ENCODE results near the gene VTI1A.

Gene VTI1A

GRCh38 chr10:112593023-112593422 is 146.0 kb downstream of the VTI1A start:
- Histone ChIP-seq H3K4me3 (ENCODE audit: low read length in 2 of 2) (no peak overlapping the region), H3K27ac (ENCODE audit: low read depth in 2 of 2, low read length in 2 of 2) (no peak overlapping the region), H3K27me3 (ENCODE audit: control insufficient read depth in 2 of 2, insufficient read depth in 2 of 2, low read length in 2 of 2) (no peaks in the 10 kb centered on the region), H3K4me1 (ENCODE audit: control insufficient read depth in 2 of 2, insufficient read depth in 2 of 2, low read length in 2 of 2) (no peaks in the 10 kb centered on the region), H3K9ac (ENCODE audit: low read depth in 1 of 2, low read length in 2 of 2) (no peak overlapping the region), H3K36me3 (ENCODE audit: control insufficient read depth in 2 of 2, insufficient read depth in 2 of 2, low read length in 2 of 2) (no peaks in the 10 kb centered on the region), H3K9me3 (ENCODE audit: control insufficient read depth in 2 of 2, low read length in 2 of 2) (no peaks in the 10 kb centered on the region)

- Histone ChIP-seq H3K27me3 (ENCODE audit: control insufficient read depth in 2 of 2, insufficient read depth in 2 of 2, low read length in 2 of 2) (no peaks in the 10 kb centered on the region), H3K36me3 (ENCODE audit: control insufficient read depth in 2 of 2, insufficient read depth in 2 of 2, low read length in 2 of 2) (no peaks in the 10 kb centered on the region), H3K4me1 (ENCODE audit: control insufficient read depth in 2 of 2, insufficient read depth in 2 of 2, low read length in 2 of 2) (no peaks in the 10 kb centered on the region), H3K9me3 (ENCODE audit: control insufficient read depth in 2 of 2, low read length in 2 of 2) (no peaks in the 10 kb centered on the region), H3K9ac (ENCODE audit: low read depth in 1 of 2, low read length in 2 of 2) (no peak overlapping the region), H3K4me3 (ENCODE audit: low read length in 2 of 2) (no peak overlapping the region), H3K27ac (ENCODE audit: low read depth in 2 of 2, low read length in 2 of 2) (no peak overlapping the region)
Measured at GRCh38 chr10:112601214-112602090, 154.4 kb downstream of the VTI1A start.

DNA sequence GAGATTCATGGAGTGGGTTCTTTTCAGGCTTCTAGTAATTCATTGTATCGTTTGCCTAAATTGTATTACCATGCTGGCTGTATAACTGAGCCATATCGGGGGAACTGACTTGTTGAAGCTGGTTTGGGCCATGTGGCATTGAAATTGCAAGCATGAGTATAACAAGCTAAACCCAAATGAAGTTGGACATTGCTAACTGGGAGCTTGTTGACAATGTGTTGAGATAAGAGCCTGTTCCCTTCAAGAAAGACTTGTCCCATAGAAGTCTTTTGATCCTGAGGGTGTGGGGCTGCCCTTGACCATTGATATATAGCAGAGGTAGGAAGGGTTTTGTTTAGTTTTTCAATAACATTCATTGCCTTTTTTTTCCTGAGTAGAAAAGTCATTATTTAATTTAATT is 156.0 kb downstream of the VTI1A start:
- Histone ChIP-seq H3K4me3 (ENCODE audit: low read length in 2 of 2) (no peak overlapping the region), H3K9ac (ENCODE audit: low read depth in 1 of 2, low read length in 2 of 2) (no peak overlapping the region), H3K27ac (ENCODE audit: low read depth in 2 of 2, low read length in 2 of 2) (no peak overlapping the region), H3K9me3 (ENCODE audit: control insufficient read depth in 2 of 2, low read length in 2 of 2) (no peaks in the 10 kb centered on the region), H3K27me3 (ENCODE audit: control insufficient read depth in 2 of 2, insufficient read depth in 2 of 2, low read length in 2 of 2) (no peaks in the 10 kb centered on the region), H3K36me3 (ENCODE audit: control insufficient read depth in 2 of 2, insufficient read depth in 2 of 2, low read length in 2 of 2) (no peaks in the 10 kb centered on the region), H3K4me1 (ENCODE audit: control insufficient read depth in 2 of 2, insufficient read depth in 2 of 2, low read length in 2 of 2) (no peaks in the 10 kb centered on the region)

GRCh38 chr10:112605063-112605462 is 158.0 kb downstream of the VTI1A start:
- Histone ChIP-seq H3K4me1 (ENCODE audit: control insufficient read depth in 2 of 2, insufficient read depth in 2 of 2, low read length in 2 of 2) (no peaks in the 10 kb centered on the region), H3K36me3 (ENCODE audit: control insufficient read depth in 2 of 2, insufficient read depth in 2 of 2, low read length in 2 of 2) (no peaks in the 10 kb centered on the region), H3K9me3 (ENCODE audit: control insufficient read depth in 2 of 2, low read length in 2 of 2) (no peaks in the 10 kb centered on the region), H3K9ac (ENCODE audit: low read depth in 1 of 2, low read length in 2 of 2) (no peak overlapping the region), H3K4me3 (ENCODE audit: low read length in 2 of 2) (no peak overlapping the region), H3K27ac (ENCODE audit: low read depth in 2 of 2, low read length in 2 of 2) (no peak overlapping the region), H3K27me3 (ENCODE audit: control insufficient read depth in 2 of 2, insufficient read depth in 2 of 2, low read length in 2 of 2) (no peaks in the 10 kb centered on the region)

DNA sequence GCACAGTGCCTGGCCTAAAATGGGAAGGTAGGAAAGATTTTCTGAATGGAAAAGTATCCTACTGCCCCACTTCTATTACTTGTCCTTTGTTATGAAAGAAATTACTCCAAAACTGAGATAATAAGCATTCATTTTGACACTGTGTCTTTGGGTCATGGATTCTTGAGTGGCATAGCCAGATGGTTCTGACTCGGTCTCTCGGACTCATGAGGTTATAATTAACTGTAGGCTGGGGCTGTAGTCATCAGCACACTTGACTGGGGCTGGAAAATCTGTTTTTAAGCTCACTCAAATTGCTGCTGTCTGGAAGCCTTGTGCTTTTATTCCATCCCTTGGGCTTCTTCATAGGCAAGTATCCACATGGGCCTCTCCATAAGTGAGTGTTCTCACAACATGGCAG is 160.5 kb downstream of the VTI1A start:
- H3K9me3 ChIP-seq (ENCODE audit: control insufficient read depth in 2 of 2, low read length in 2 of 2), result no peaks in the 10 kb centered on the region
- no peak overlapping the region for H3K27ac ChIP-seq (ENCODE audit: low read depth in 2 of 2, low read length in 2 of 2)
- no peaks in the 10 kb centered on the region for H3K27me3 ChIP-seq (ENCODE audit: control insufficient read depth in 2 of 2, insufficient read depth in 2 of 2, low read length in 2 of 2)
- no peak overlapping the region for H3K9ac ChIP-seq (ENCODE audit: low read depth in 1 of 2, low read length in 2 of 2)
- H3K4me1 ChIP-seq (ENCODE audit: control insufficient read depth in 2 of 2, insufficient read depth in 2 of 2, low read length in 2 of 2), result no peaks in the 10 kb centered on the region
- no peak overlapping the region for H3K4me3 ChIP-seq (ENCODE audit: low read length in 2 of 2)
- no peaks in the 10 kb centered on the region for H3K36me3 ChIP-seq (ENCODE audit: control insufficient read depth in 2 of 2, insufficient read depth in 2 of 2, low read length in 2 of 2)

- Histone ChIP-seq H3K9me3 (ENCODE audit: control insufficient read depth in 2 of 2, low read length in 2 of 2) (no peaks in the 10 kb centered on the region), H3K27ac (ENCODE audit: low read depth in 2 of 2, low read length in 2 of 2) (no peak overlapping the region), H3K4me1 (ENCODE audit: control insufficient read depth in 2 of 2, insufficient read depth in 2 of 2, low read length in 2 of 2) (no peaks in the 10 kb centered on the region), H3K36me3 (ENCODE audit: control insufficient read depth in 2 of 2, insufficient read depth in 2 of 2, low read length in 2 of 2) (no peaks in the 10 kb centered on the region), H3K4me3 (ENCODE audit: low read length in 2 of 2) (no peak overlapping the region), H3K9ac (ENCODE audit: low read depth in 1 of 2, low read length in 2 of 2) (no peak overlapping the region), H3K27me3 (ENCODE audit: control insufficient read depth in 2 of 2, insufficient read depth in 2 of 2, low read length in 2 of 2) (no peaks in the 10 kb centered on the region)
Measured at GRCh38 chr10:112613620-112614019, 166.6 kb downstream of the VTI1A start.

- no peak overlapping the region for H3K27ac ChIP-seq (ENCODE audit: low read depth in 2 of 2, low read length in 2 of 2)
- H3K27me3 ChIP-seq (ENCODE audit: control insufficient read depth in 2 of 2, insufficient read depth in 2 of 2, low read length in 2 of 2), result no peaks in the 10 kb centered on the region
- H3K4me1 ChIP-seq (ENCODE audit: control insufficient read depth in 2 of 2, insufficient read depth in 2 of 2, low read length in 2 of 2), result no peaks in the 10 kb centered on the region
- no peak overlapping the region for H3K4me3 ChIP-seq (ENCODE audit: low read length in 2 of 2)
- H3K9ac ChIP-seq (ENCODE audit: low read depth in 1 of 2, low read length in 2 of 2), result no peak overlapping the region
- no peaks in the 10 kb centered on the region for H3K36me3 ChIP-seq (ENCODE audit: control insufficient read depth in 2 of 2, insufficient read depth in 2 of 2, low read length in 2 of 2)
- H3K9me3 ChIP-seq (ENCODE audit: control insufficient read depth in 2 of 2, low read length in 2 of 2), result no peaks in the 10 kb centered on the region
Measured at GRCh38 chr10:112614072-112614471, 167.1 kb downstream of the VTI1A start.

- H3K4me1 ChIP-seq (ENCODE audit: control insufficient read depth in 2 of 2, insufficient read depth in 2 of 2, low read length in 2 of 2), result no peaks in the 10 kb centered on the region
- no peak overlapping the region for H3K4me3 ChIP-seq (ENCODE audit: low read length in 2 of 2)
- no peaks in the 10 kb centered on the region for H3K36me3 ChIP-seq (ENCODE audit: control insufficient read depth in 2 of 2, insufficient read depth in 2 of 2, low read length in 2 of 2)
- no peak overlapping the region for H3K27ac ChIP-seq (ENCODE audit: low read depth in 2 of 2, low read length in 2 of 2)
- H3K9ac ChIP-seq (ENCODE audit: low read depth in 1 of 2, low read length in 2 of 2), result no peak overlapping the region
- no peaks in the 10 kb centered on the region for H3K9me3 ChIP-seq (ENCODE audit: control insufficient read depth in 2 of 2, low read length in 2 of 2)
- no peaks in the 10 kb centered on the region for H3K27me3 ChIP-seq (ENCODE audit: control insufficient read depth in 2 of 2, insufficient read depth in 2 of 2, low read length in 2 of 2)
Measured at GRCh38 chr10:112614586-112614985, 167.6 kb downstream of the VTI1A start.

DNA sequence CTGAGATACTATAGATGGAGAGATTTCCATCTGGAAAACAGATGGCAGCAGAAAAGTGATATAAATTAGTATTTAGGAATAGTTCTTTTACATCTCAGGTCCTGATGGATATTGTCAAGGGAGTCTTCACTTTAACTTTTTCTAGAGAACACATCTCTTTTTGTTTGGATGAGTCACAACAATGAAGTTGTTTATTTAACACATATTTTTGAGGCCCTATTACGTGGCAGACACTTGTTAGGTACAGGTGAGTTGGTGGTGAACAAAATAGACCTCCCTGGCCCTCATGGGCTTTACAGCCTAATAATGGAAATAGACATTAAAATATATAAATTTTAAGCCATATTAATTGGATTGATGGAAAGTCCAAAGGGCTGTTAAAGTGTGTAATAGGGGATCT is 168.3 kb downstream of the VTI1A start:
- no peaks in the 10 kb centered on the region for H3K9me3 ChIP-seq (ENCODE audit: control insufficient read depth in 2 of 2, low read length in 2 of 2)
- no peak overlapping the region for H3K9ac ChIP-seq (ENCODE audit: low read depth in 1 of 2, low read length in 2 of 2)

GRCh38 chr10:112616647-112617046 is 169.6 kb downstream of the VTI1A start:
- Histone ChIP-seq H3K9me3 (ENCODE audit: control insufficient read depth in 2 of 2, low read length in 2 of 2) (no peaks in the 10 kb centered on the region), H3K4me1 (ENCODE audit: control insufficient read depth in 2 of 2, insufficient read depth in 2 of 2, low read length in 2 of 2) (no peaks in the 10 kb centered on the region), H3K9ac (ENCODE audit: low read depth in 1 of 2, low read length in 2 of 2) (no peak overlapping the region), H3K4me3 (ENCODE audit: low read length in 2 of 2) (no peak overlapping the region), H3K27me3 (ENCODE audit: control insufficient read depth in 2 of 2, insufficient read depth in 2 of 2, low read length in 2 of 2) (no peaks in the 10 kb centered on the region), H3K27ac (ENCODE audit: low read depth in 2 of 2, low read length in 2 of 2) (no peak overlapping the region), H3K36me3 (ENCODE audit: control insufficient read depth in 2 of 2, insufficient read depth in 2 of 2, low read length in 2 of 2) (no peaks in the 10 kb centered on the region)

More for the DNA sequence above, 168.3 kb downstream of the VTI1A start:
- no peak overlapping the region for H3K4me3 ChIP-seq (ENCODE audit: low read length in 2 of 2)
- H3K36me3 ChIP-seq (ENCODE audit: control insufficient read depth in 2 of 2, insufficient read depth in 2 of 2, low read length in 2 of 2), result no peaks in the 10 kb centered on the region
- H3K27ac ChIP-seq (ENCODE audit: low read depth in 2 of 2, low read length in 2 of 2), result no peak overlapping the region
- no peaks in the 10 kb centered on the region for H3K4me1 ChIP-seq (ENCODE audit: control insufficient read depth in 2 of 2, insufficient read depth in 2 of 2, low read length in 2 of 2)
- H3K27me3 ChIP-seq (ENCODE audit: control insufficient read depth in 2 of 2, insufficient read depth in 2 of 2, low read length in 2 of 2), result no peaks in the 10 kb centered on the region
